MM.1S (cell line): Measurements from ENCODE around the gene POFUT1.

ENCODE experiments used
- CTCF ChIP-seq: fragments of 300-600 bp; sonication (generic); IDR thresholded peaks from 2 replicates; pipeline ENCODE4 v1.5.1; 2016; ENCODE audit warnings: antibody characterized with exemption, low read length, mixed read lengths
- EZH2 ChIP-seq: fragments of 300-600 bp; sonication (generic); optimal IDR thresholded peaks from 2 replicates; pipeline ENCODE3; 2017; ENCODE audit warnings: low read depth, mild to moderate bottlenecking, antibody characterized with exemption, low read length, mixed read lengths
- EZH2phosphoT487 ChIP-seq: fragments of 300-600 bp; sonication (generic); IDR thresholded peaks from 2 replicates; pipeline ENCODE4 v1.6.1; 2018; ENCODE audit warnings: antibody characterized with exemption, low read length

- TF ChIP-seq CTCF (no peak), EZH2phosphoT487 (no peak), EZH2 (no peak)
Measured at GRCh38 chr20:32189691-32190615, 17.7 kb upstream of the POFUT1 start.
